Measurements from ENCODE around the gene OR5B2. TPM values are rescaled to one million over a fixed set of nuclear protein-coding genes. Genes with fewer than 3 reads are reported as not detected.

OR5B2 gene
- total and polyA plus RNA-seq, 2 experiments from 2014 or later: not detected

DNA sequence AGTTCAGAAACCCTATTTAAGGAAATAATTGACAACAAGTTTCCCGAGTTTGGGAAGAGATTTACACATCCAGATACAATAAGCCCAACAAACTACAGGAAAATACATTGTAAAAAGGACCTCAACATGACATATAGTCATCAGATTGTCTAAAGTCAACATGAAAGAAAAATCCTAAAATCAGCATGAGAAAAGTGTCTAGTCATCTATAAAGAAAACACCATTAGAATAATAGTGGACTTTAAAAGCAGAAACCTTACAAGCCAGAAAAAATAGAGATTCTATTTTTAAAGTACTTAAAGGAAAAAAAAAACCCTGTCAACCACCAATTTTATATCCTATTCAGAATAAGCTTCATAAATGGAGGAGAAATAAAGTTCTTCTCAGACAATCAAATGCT is 1.4 kb upstream of the OR5B2 start:
- Mint-ChIP-seq H3K27ac (no peak overlapping the region), H3K27me3 (ENCODE audit: insufficient read depth, low read depth, poor library complexity) (no peaks in the 10 kb centered on the region)

More for the DNA sequence above, 1.4 kb upstream of the OR5B2 start:
- Mint-ChIP-seq H3K4me3 (no peak overlapping the region), H3K36me3 (ENCODE audit: low read depth) (no peaks in the 10 kb centered on the region), H3K4me1 (peaks cover 18% of the 10 kb centered on the region), H3K9me3 (no peaks in the 10 kb centered on the region)
- TF ChIP-seq ZNF331 (CRISPR knock-in tag; IDR thresholded peaks at IDR 0.05; ENCODE audit: low read depth): no peak
- TF ChIP-seq JUNB (IDR thresholded peaks at IDR 0.05; ENCODE audit: unreplicated experiment): no peak
- TF ChIP-seq, protein P1, sequence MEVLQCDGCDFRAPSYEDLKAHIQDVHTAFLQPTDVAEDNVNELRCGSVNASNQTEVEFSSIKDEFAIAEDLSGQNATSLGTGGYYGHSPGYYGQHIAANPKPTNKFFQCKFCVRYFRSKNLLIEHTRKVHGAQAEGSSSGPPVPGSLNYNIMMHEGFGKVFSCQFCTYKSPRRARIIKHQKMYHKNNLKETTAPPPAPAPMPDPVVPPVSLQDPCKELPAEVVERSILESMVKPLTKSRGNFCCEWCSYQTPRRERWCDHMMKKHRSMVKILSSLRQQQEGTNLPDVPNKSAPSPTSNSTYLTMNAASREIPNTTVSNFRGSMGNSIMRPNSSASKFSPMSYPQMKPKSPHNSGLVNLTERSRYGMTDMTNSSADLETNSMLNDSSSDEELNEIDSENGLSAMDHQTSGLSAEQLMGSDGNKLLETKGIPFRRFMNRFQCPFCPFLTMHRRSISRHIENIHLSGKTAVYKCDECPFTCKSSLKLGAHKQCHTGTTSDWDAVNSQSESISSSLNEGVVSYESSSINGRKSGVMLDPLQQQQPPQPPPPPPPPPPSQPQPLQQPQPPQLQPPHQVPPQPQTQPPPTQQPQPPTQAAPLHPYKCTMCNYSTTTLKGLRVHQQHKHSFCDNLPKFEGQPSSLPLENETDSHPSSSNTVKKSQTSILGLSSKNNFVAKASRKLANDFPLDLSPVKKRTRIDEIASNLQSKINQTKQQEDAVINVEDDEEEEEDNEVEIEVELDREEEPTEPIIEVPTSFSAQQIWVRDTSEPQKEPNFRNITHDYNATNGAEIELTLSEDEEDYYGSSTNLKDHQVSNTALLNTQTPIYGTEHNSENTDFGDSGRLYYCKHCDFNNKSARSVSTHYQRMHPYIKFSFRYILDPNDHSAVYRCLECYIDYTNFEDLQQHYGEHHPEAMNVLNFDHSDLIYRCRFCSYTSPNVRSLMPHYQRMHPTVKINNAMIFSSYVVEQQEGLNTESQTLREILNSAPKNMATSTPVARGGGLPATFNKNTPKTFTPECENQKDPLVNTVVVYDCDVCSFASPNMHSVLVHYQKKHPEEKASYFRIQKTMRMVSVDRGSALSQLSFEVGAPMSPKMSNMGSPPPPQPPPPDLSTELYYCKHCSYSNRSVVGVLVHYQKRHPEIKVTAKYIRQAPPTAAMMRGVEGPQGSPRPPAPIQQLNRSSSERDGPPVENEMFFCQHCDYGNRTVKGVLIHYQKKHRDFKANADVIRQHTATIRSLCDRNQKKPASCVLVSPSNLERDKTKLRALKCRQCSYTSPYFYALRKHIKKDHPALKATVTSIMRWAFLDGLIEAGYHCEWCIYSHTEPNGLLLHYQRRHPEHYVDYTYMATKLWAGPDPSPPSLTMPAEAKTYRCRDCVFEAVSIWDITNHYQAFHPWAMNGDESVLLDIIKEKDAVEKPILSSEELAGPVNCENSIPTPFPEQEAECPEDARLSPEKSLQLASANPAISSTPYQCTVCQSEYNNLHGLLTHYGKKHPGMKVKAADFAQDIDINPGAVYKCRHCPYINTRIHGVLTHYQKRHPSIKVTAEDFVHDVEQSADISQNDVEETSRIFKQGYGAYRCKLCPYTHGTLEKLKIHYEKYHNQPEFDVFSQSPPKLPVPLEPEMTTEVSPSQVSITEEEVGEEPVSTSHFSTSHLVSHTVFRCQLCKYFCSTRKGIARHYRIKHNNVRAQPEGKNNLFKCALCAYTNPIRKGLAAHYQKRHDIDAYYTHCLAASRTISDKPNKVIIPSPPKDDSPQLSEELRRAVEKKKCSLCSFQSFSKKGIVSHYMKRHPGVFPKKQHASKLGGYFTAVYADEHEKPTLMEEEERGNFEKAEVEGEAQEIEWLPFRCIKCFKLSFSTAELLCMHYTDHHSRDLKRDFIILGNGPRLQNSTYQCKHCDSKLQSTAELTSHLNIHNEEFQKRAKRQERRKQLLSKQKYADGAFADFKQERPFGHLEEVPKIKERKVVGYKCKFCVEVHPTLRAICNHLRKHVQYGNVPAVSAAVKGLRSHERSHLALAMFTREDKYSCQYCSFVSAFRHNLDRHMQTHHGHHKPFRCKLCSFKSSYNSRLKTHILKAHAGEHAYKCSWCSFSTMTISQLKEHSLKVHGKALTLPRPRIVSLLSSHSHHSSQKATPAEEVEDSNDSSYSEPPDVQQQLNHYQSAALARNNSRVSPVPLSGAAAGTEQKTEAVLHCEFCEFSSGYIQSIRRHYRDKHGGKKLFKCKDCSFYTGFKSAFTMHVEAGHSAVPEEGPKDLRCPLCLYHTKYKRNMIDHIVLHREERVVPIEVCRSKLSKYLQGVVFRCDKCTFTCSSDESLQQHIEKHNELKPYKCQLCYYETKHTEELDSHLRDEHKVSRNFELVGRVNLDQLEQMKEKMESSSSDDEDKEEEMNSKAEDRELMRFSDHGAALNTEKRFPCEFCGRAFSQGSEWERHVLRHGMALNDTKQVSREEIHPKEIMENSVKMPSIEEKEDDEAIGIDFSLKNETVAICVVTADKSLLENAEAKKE (CRISPR knock-in tag; IDR thresholded peaks at IDR 0.05): no peak
- no peak for TF ChIP-seq STAT1 (IDR thresholded peaks at IDR 0.05; ENCODE audit: unreplicated experiment)
- TF ChIP-seq, protein P2, sequence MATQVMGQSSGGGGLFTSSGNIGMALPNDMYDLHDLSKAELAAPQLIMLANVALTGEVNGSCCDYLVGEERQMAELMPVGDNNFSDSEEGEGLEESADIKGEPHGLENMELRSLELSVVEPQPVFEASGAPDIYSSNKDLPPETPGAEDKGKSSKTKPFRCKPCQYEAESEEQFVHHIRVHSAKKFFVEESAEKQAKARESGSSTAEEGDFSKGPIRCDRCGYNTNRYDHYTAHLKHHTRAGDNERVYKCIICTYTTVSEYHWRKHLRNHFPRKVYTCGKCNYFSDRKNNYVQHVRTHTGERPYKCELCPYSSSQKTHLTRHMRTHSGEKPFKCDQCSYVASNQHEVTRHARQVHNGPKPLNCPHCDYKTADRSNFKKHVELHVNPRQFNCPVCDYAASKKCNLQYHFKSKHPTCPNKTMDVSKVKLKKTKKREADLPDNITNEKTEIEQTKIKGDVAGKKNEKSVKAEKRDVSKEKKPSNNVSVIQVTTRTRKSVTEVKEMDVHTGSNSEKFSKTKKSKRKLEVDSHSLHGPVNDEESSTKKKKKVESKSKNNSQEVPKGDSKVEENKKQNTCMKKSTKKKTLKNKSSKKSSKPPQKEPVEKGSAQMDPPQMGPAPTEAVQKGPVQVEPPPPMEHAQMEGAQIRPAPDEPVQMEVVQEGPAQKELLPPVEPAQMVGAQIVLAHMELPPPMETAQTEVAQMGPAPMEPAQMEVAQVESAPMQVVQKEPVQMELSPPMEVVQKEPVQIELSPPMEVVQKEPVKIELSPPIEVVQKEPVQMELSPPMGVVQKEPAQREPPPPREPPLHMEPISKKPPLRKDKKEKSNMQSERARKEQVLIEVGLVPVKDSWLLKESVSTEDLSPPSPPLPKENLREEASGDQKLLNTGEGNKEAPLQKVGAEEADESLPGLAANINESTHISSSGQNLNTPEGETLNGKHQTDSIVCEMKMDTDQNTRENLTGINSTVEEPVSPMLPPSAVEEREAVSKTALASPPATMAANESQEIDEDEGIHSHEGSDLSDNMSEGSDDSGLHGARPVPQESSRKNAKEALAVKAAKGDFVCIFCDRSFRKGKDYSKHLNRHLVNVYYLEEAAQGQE (IDR thresholded peaks at IDR 0.05; ENCODE audit: unreplicated experiment): no peak
- TF ChIP-seq, protein P3, sequence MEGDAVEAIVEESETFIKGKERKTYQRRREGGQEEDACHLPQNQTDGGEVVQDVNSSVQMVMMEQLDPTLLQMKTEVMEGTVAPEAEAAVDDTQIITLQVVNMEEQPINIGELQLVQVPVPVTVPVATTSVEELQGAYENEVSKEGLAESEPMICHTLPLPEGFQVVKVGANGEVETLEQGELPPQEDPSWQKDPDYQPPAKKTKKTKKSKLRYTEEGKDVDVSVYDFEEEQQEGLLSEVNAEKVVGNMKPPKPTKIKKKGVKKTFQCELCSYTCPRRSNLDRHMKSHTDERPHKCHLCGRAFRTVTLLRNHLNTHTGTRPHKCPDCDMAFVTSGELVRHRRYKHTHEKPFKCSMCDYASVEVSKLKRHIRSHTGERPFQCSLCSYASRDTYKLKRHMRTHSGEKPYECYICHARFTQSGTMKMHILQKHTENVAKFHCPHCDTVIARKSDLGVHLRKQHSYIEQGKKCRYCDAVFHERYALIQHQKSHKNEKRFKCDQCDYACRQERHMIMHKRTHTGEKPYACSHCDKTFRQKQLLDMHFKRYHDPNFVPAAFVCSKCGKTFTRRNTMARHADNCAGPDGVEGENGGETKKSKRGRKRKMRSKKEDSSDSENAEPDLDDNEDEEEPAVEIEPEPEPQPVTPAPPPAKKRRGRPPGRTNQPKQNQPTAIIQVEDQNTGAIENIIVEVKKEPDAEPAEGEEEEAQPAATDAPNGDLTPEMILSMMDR (conservative IDR thresholded peaks at IDR 0.05; ENCODE audit: low read depth in 2 of 2): no peak
- TF ChIP-seq ZNF114 (CRISPR knock-in tag; IDR thresholded peaks at IDR 0.05): no peak
- Histone ChIP-seq H3K79me2 (replicated peaks; ENCODE audit: insufficient read depth) (no peaks in the 10 kb centered on the region), H3K27ac (ENCODE audit: low read depth) (no peak overlapping the region), H3K27me3 (ENCODE audit: insufficient read depth) (no peaks in the 10 kb centered on the region), H2AFZ (no peak overlapping the region), H3K4me3 (no peak overlapping the region), H3F3A (replicated peaks; ENCODE audit: low read depth) (no peaks in the 10 kb centered on the region), H3K9me2 (ENCODE audit: insufficient read depth) (no peaks in the 10 kb centered on the region), H3K4me1 (ENCODE audit: insufficient read depth) (peaks cover 7% of the 10 kb centered on the region), H4K20me1 (replicated peaks; ENCODE audit: insufficient read depth) (no peaks in the 10 kb centered on the region), H3K36me3 (ENCODE audit: insufficient read depth) (no peaks in the 10 kb centered on the region), H3K4me2 (no peak overlapping the region)
- no peak for DNase-seq (ENCODE audit: low spot score)
- ATAC-seq: no peak
